Nephron (organoid): ENCODE measurements around the gene LRCH3.

ENCODE experiments used
- H3K27ac Mint-ChIP-seq, 3 experiments: 2 replicates each; pipeline ENCODE4 v1.8.0; 2020; ENCODE audit warnings: mixed read lengths in 3 of 3, mild to moderate bottlenecking in 2 of 3, moderate library complexity in 1 of 3
- H3K27me3 Mint-ChIP-seq: 2 replicates; pipeline ENCODE4 v1.8.0; 2021; ENCODE audit warnings: low read depth, mild to moderate bottlenecking, moderate library complexity, mixed read lengths
- H3K36me3 Mint-ChIP-seq: 2 replicates; pipeline ENCODE4 v1.8.0; 2020; ENCODE audit warnings: low read depth, mixed read lengths
- H3K4me1 Mint-ChIP-seq: 2 replicates; pipeline ENCODE4 v1.8.0; 2020; ENCODE audit warnings: mixed read lengths
- H3K4me3 Mint-ChIP-seq, 3 experiments: 2 replicates each; pipeline ENCODE4 v1.8.0; 2020; ENCODE audit warnings: mild to moderate bottlenecking in 3 of 3, mixed read lengths in 3 of 3, moderate library complexity in 2 of 3
- H3K9me3 Mint-ChIP-seq: 2 replicates; pipeline ENCODE4 v1.8.0; 2020; ENCODE audit warnings: mixed read lengths
- CTCF ChIP-seq, 3 experiments: fragments of 200-600 bp; sonication (generic); IDR thresholded peaks; one replicate each; pipeline ENCODE4 v1.5.0; 2021; ENCODE audit warnings: antibody characterized with exemption in 3 of 3; ENCODE audit not compliant: unreplicated experiment in 3 of 3

The LRCH3 gene

GRCh38 chr3:197889204-197889930, 98.3 kb downstream of the LRCH3 start:
- no peak for TF ChIP-seq CTCF (IDR thresholded peaks at IDR 0.05; ENCODE audit: unreplicated experiment in 3 of 3)
- H3K36me3 Mint-ChIP-seq, result peaks cover 19% of the 10 kb centered on the region
- no peaks in the 10 kb centered on the region for H3K27me3 Mint-ChIP-seq
- no peaks in the 10 kb centered on the region for H3K4me1 Mint-ChIP-seq
- H3K4me3 Mint-ChIP-seq, result no peak overlapping the region
- H3K27ac Mint-ChIP-seq, result no peak overlapping the region
- H3K9me3 Mint-ChIP-seq, result no peaks in the 10 kb centered on the region

- Mint-ChIP-seq H3K27ac (no peak overlapping the region), H3K4me3 (no peak overlapping the region), H3K9me3 (no peaks in the 10 kb centered on the region), H3K4me1 (no peaks in the 10 kb centered on the region), H3K27me3 (no peaks in the 10 kb centered on the region), H3K36me3 (peaks cover 9% of the 10 kb centered on the region)
- no peak for TF ChIP-seq CTCF (IDR thresholded peaks at IDR 0.05; ENCODE audit: unreplicated experiment in 3 of 3)
These were observed 99.6 kb downstream of the LRCH3 start for GRCh38 chr3:197890693-197891092.

- no peak overlapping the region for H3K4me3 Mint-ChIP-seq
- no peaks in the 10 kb centered on the region for H3K9me3 Mint-ChIP-seq
- TF ChIP-seq CTCF (IDR thresholded peaks at IDR 0.05; ENCODE audit: unreplicated experiment in 3 of 3), result no peak
- H3K36me3 Mint-ChIP-seq, result peaks cover 4% of the 10 kb centered on the region
- no peaks in the 10 kb centered on the region for H3K27me3 Mint-ChIP-seq
- no peak overlapping the region for H3K27ac Mint-ChIP-seq
- H3K4me1 Mint-ChIP-seq, result no peaks in the 10 kb centered on the region
These were observed 101.1 kb downstream of the LRCH3 start for GRCh38 chr3:197892162-197892561.

GRCh38 chr3:197896421-197896820, 105.4 kb downstream of the LRCH3 start:
- Mint-ChIP-seq H3K27ac (no peak overlapping the region), H3K9me3 (no peaks in the 10 kb centered on the region), H3K4me3 (no peak overlapping the region), H3K4me1 (no peaks in the 10 kb centered on the region), H3K27me3 (no peaks in the 10 kb centered on the region), H3K36me3 (peaks cover 4% of the 10 kb centered on the region)
- TF ChIP-seq CTCF (IDR thresholded peaks at IDR 0.05; ENCODE audit: unreplicated experiment in 3 of 3), result no peak

- H3K27ac Mint-ChIP-seq, result no peak overlapping the region
- H3K27me3 Mint-ChIP-seq, result no peaks in the 10 kb centered on the region
- no peak overlapping the region for H3K4me3 Mint-ChIP-seq
- peaks cover 4% of the 10 kb centered on the region for H3K36me3 Mint-ChIP-seq
- H3K9me3 Mint-ChIP-seq, result peaks cover 5% of the 10 kb centered on the region
- no peaks in the 10 kb centered on the region for H3K4me1 Mint-ChIP-seq
- TF ChIP-seq CTCF (IDR thresholded peaks at IDR 0.05; ENCODE audit: unreplicated experiment in 3 of 3), result no peak
These were observed 108.9 kb downstream of the LRCH3 start for GRCh38 chr3:197899833-197900478.

GRCh38 chr3:197901626-197902025, 110.6 kb downstream of the LRCH3 start:
- peaks cover 8% of the 10 kb centered on the region for H3K4me1 Mint-ChIP-seq
- H3K27ac Mint-ChIP-seq, result no peak overlapping the region
- peaks cover 4% of the 10 kb centered on the region for H3K36me3 Mint-ChIP-seq
- H3K27me3 Mint-ChIP-seq, result no peaks in the 10 kb centered on the region
- H3K9me3 Mint-ChIP-seq, result peaks cover 5% of the 10 kb centered on the region
- H3K4me3 Mint-ChIP-seq, result no peak overlapping the region
- TF ChIP-seq CTCF (IDR thresholded peaks at IDR 0.05; ENCODE audit: unreplicated experiment in 3 of 3), result no peak
